Omental fat pad (tissue), 4 donors: Measurements from ENCODE around the gene ZBTB12. TPM values are rescaled to one million over a fixed set of nuclear protein-coding genes. Genes with fewer than 3 reads are reported as not detected.

ENCODE experiments used
- ATAC-seq: fragments of 150-250 bp; one replicate; pipeline ENCODE4 v1.9.1; 2016; ENCODE audit warnings: mild to moderate bottlenecking, moderate library complexity; ENCODE audit not compliant: low FRiP score
- DNase-seq: peaks from one replicate; pipeline ENCODE4 v3.0.0-alpha.2; 2019; ENCODE audit warnings: low spot score
- CTCF ChIP-seq, 3 donors: fragments of 450-650 bp; IDR thresholded peaks; one replicate each; pipeline ENCODE4 v1.5.1; 2016 to 2017; ENCODE audit warnings: antibody characterized with exemption in 3 of 3, mild to moderate bottlenecking in 3 of 3, moderate library complexity in 2 of 3
- total RNA-seq, 4 donors: library from RNA; depleted of rRNA; stranded (reverse); fragments of >200 nt; gene quantifications; one replicate each; pipeline ENCODE4 v1.1.0, GENCODE V29; 2016

ZBTB12 gene
- total RNA-seq, 4 donors from 2014 or later: 0.48 to 1.9 (median 1.4) TPM

GRCh38 chr6:31946370-31946885 is 44.5 kb upstream of the ZBTB12 start:
- TF ChIP-seq CTCF (IDR thresholded peaks at IDR 0.05): no peak
- DNase-seq (no peak), ATAC-seq (peak; percentile 1)

GRCh38 chr6:31945507-31946369 is 43.9 kb upstream of the ZBTB12 start, which contains the start of gene CFB:
CFB (plus strand) TSS chr6:31946095; CDS start chr6:31946222, 127 bp downstream.
- DNase-seq (peak; percentile 65), ATAC-seq (peak; percentile 84)
- TF ChIP-seq CTCF (IDR thresholded peaks at IDR 0.05): no peak

- DNase-seq (no peak), ATAC-seq (no peak)
- TF ChIP-seq CTCF (IDR thresholded peaks at IDR 0.05): no peak
Observed at GRCh38 chr6:31945154-31945506, 43.2 kb upstream of the ZBTB12 start.

GRCh38 chr6:31943742-31944141 is 41.9 kb upstream of the ZBTB12 start:
- TF ChIP-seq CTCF (IDR thresholded peaks at IDR 0.05): no peak
- ATAC-seq: no peak
- DNase-seq: no peak

- DNase-seq (no peak), ATAC-seq (no peak)
- no peak for TF ChIP-seq CTCF (IDR thresholded peaks at IDR 0.05)
Observed at GRCh38 chr6:31940256-31940664, 38.4 kb upstream of the ZBTB12 start.

GRCh38 chr6:31935823-31936222 is 33.9 kb upstream of the ZBTB12 start:
- DNase-seq: no peak
- no peak for ATAC-seq
- TF ChIP-seq CTCF (IDR thresholded peaks at IDR 0.05): no peak

GRCh38 chr6:31935021-31935420 is 33.1 kb upstream of the ZBTB12 start:
- TF ChIP-seq CTCF (IDR thresholded peaks at IDR 0.05): no peak

More at GRCh38 chr6:31935021-31935420, 33.1 kb upstream of the ZBTB12 start:
- DNase-seq (no peak), ATAC-seq (no peak)
